AG04449 (cell line): ENCODE data around the gene TSEN2.
"Not testable (repeated sequence)": the region's sequence is repeated elsewhere in the genome, so short reads cannot be mapped to it uniquely, and the experiment has no call there.

Source experiments
- CTCF ChIA-PET: fragments of 350-600 bp; formaldehyde crosslinking; extraction: SDS; loops from one replicate; lab custom pipeline; 2021; ENCODE audit warnings: antibody characterized with exemption; lab: Yijun Ruan, JAX
- POLR2A ChIA-PET: fragments of 400-600, 350-600 bp; formaldehyde crosslinking; extraction: SDS; loops from one replicate; lab custom pipeline; 2020; ENCODE audit warnings: antibody characterized with exemption, inconsistent platforms; lab: Yijun Ruan, JAX
- DNase-seq: peaks from one replicate; pipeline ENCODE4 v3.0.0-alpha.2; 2010; ENCODE audit warnings: low read depth, low spot score
- H3K4me3 ChIP-seq: 2 replicates; pipeline ENCODE4 v1.5.1; 2011; ENCODE audit warnings: low read depth, mild to moderate bottlenecking, control low read depth, low read length
- TF ChIP-seq, protein P1 (sequence below): IDR thresholded peaks from one replicate; pipeline ENCODE4 v1.5.1; 2011; ENCODE audit warnings: mild to moderate bottlenecking, moderate library complexity, low read length, control low read depth, inconsistent platforms; ENCODE audit not compliant: insufficient read depth; ENCODE audit errors: missing control alignments

TSEN2 gene

DNA sequence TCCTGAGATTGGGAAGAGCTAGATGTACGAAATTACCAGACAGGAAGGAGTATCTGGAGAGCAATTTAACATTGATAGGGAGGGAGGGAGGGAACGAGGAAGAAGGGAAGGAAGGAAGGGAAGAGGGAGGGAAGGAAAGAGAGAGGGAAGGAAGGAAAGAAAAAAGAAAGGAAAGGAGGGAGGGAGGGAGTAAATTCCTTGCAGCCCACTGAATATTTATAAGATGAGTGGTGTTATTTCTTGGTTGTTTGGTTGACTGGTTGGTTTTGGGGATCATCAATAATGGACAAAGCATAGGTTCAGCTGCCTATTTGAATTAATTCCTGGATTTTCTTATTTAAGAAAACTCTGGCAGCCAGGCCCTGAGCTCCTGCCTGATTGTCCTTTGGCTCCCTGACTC, 15.5 kb upstream of the TSEN2 start:
- H3K4me3 ChIP-seq: no peak overlapping the region
- ChIA-PET CTCF (interaction anchor here (5.1 kb wide), 1 partner anchor 11 kb away, joined by 41 read pairs; no protein-coding TSS in a partner anchor), POLR2A (no interaction called here)
- DNase-seq: no peak
- TF ChIP-seq, protein P1, sequence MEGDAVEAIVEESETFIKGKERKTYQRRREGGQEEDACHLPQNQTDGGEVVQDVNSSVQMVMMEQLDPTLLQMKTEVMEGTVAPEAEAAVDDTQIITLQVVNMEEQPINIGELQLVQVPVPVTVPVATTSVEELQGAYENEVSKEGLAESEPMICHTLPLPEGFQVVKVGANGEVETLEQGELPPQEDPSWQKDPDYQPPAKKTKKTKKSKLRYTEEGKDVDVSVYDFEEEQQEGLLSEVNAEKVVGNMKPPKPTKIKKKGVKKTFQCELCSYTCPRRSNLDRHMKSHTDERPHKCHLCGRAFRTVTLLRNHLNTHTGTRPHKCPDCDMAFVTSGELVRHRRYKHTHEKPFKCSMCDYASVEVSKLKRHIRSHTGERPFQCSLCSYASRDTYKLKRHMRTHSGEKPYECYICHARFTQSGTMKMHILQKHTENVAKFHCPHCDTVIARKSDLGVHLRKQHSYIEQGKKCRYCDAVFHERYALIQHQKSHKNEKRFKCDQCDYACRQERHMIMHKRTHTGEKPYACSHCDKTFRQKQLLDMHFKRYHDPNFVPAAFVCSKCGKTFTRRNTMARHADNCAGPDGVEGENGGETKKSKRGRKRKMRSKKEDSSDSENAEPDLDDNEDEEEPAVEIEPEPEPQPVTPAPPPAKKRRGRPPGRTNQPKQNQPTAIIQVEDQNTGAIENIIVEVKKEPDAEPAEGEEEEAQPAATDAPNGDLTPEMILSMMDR: no peak

DNA sequence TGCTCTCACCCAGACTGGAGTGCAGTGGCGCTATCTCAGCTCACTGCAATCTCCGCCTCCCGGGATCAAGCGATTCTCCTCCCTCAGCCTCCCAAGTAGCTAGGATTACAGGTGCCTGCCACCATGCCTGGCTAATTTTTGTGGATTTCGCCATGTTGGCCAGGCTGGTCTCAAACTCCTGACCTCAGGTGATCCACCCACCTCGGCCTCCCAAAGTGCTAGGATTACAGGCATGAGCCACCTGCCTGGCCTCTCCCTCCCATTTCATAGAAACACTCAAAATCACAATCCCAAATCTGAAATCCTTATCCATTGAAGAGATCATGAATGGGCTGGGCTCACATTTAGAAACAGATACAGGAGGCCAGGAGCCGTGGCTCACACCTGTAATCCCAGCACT, 15.1 kb upstream of the TSEN2 start:
- CTCF ChIA-PET: interaction anchor here (1.2 to 19.5 kb wide), 3 partner anchors 8 to 330 kb away, joined by 5 to 808 read pairs (median 41); no protein-coding TSS in a partner anchor
- H3K4me3 ChIP-seq, POLR2A ChIA-PET, DNase-seq: not testable (repeated sequence)

DNA sequence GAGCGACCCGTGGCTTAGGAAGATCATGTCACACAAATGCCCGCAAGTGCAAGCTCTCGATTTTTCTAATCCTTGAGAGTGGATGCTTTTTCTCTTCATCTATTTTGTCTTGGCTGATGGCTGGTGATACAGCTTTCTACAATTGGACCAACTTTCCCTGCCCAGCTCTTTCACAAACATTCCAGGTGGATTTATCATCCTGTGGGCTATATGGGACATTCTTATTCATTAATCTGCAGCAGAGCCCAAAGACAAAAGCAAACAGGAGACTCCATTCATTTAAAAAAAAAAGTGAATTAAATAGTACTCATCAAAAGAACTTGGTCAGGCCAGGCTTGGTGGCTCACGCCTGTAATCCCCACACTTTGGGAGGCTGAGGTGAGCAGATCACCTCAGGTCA, 14.2 kb upstream of the TSEN2 start:
- POLR2A ChIA-PET: no interaction called here
- CTCF ChIA-PET: interaction anchor here (1.1 to 19.5 kb wide), 4 partner anchors 9 to 331 kb away, joined by 3 to 808 read pairs (median 23); no protein-coding TSS in a partner anchor
- no peak overlapping the region for H3K4me3 ChIP-seq
- no peak for DNase-seq
- TF ChIP-seq, protein P1: no peak

DNA sequence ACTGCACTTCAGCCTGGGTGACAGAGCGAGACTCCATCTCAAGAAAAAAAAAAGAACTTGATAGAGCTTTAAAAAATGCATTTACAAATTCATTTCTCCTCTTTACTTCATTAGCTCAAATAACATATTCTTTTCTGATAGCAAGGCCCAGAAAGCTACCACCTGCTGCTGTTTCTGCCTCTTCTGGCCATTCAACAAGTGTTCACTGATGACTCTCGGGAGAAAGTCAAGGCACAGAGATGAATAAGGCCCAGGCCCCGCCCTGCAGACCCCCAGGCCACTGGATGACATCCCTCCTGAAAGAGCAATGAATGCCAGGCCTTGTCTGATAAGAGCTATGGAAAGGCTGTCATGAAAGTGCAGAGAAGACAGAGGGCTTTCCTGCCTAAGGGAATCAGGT, 13.6 kb upstream of the TSEN2 start:
- CTCF ChIA-PET: interaction anchor here (0.7 to 19.5 kb wide), 5 partner anchors 9 to 331 kb away, joined by 3 to 808 read pairs (median 5); no protein-coding TSS in a partner anchor
- TF ChIP-seq, protein P1: no peak
- no peak for DNase-seq
- no peak overlapping the region for H3K4me3 ChIP-seq
- POLR2A ChIA-PET: no interaction called here

DNA sequence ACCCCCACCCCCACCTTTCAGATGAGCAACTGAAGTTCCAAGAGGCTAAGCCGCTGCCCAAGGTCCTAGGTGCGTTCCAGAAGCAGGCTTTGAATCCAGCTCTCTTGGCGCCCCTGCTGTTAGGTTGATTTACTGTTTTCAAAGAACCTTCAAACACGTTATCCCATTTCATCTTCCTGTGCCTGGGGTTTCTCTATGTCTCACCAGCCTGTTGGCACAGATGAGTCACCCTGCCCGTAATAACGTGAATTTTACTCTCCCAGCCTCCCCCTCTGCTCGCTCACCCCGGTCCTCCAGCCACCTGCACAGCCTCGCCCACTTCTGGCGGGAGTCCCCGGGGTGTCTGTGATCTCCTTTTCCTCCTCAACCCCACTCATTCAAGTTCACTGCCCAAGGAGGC, 13.0 kb upstream of the TSEN2 start:
- no peak for DNase-seq
- TF ChIP-seq, protein P1: no peak
- ChIA-PET POLR2A (no interaction called here), CTCF (interaction anchor here (0.7 to 19.5 kb wide), 3 partner anchors 8 to 332 kb away, joined by 4 to 808 read pairs (median 41); no protein-coding TSS in a partner anchor)
- H3K4me3 ChIP-seq: no peak overlapping the region

DNA sequence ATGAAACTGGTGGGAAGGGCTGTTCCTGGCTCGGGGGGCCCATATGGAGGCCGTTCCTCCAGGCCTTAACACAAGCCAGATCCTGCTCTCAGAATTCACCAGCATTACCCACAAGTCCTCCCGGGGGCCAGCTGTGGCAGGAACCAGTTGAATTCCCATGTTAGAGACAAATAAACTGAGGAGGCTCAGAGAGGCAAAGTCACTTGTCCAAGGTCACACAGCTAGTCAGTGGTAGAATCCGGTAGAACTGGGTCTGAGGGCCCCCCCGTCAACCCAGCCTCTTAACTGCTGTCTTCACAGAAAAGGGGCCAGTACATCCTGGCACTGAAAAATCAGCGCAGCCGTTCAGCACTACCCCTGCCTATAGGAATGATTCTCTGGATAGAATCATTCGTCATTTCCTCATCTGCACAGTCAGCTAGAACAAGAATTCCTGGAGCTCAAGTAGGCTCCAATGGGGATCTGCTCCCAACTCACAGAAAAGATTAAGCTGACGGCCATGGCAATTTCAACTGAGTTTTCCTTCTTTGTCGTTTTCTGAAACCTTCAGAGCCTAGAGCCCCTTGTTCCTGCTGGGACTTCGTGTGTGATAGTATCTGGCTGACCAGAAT, 12.2 kb upstream of the TSEN2 start:
- TF ChIP-seq, protein P1: no peak
- CTCF ChIA-PET: interaction anchor here (0.8 to 19.5 kb wide), 4 partner anchors 7 to 333 kb away, joined by 3 to 808 read pairs (median 22); partner anchors contain the start of gene TSEN2
- no peak overlapping the region for H3K4me3 ChIP-seq
- POLR2A ChIA-PET: no interaction called here
- DNase-seq: no peak
